Prostate gland (tissue), 2 donors: ENCODE measurements around the gene HOXB6.

Source experiments
- POLR2A ChIP-seq: fragments of 450-650 bp; IDR thresholded peaks from one replicate; pipeline ENCODE4 v1.6.1; 2016; ENCODE audit warnings: antibody characterized with exemption, mild to moderate bottlenecking
- POLR2AphosphoS5 ChIP-seq: sonication (generic); formaldehyde crosslinking; IDR thresholded peaks from one replicate; pipeline ENCODE4 v1.6.1; 2017; ENCODE audit warnings: antibody characterized with exemption
- TF ChIP-seq, protein P1 (sequence below), 4 experiments: fragments of 200-600 bp in 2 of 4; fragments of 450-650 bp in 2 of 4; sonication (generic) in 2 of 4; IDR thresholded peaks; 1 replicate in 3 of 4; 2 replicates in 1 of 4; pipeline ENCODE4 v1.5.1; 2016 to 2019; ENCODE audit warnings: antibody characterized with exemption in 4 of 4, mild to moderate bottlenecking in 2 of 4, moderate library complexity in 2 of 4

DNA sequence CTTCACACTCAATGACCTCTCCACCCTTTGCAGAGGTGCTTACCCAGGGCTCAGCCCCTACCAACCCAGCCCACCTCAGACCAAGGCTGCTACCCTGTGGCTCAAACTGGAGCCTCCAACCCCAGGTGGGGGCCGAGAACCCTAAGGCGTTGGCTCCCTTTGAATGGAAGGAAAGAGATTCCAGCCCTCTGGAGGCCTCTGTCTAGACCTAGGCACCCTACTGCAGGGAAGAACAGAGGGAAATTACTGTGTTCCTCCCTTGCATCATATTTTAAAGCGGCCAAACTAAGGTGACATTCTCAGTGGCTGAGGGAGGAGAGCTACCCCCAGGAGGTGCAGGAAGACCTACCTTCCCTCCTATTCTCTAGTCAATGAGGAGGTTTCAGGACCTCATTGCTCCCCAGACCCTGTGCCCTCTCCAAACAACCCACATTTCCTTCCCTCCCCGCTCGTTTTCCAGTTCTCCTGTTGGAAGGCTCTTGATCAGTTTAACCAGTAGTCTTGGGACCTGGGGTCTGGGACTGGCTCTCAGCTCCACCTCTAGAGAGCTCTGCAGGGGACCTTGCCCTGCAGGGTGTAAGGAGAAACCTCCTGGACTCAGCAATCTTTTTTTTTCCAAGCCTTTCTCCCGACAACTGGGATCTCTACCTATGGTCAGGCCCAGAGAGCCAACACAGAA, 15.8 kb upstream of the HOXB6 start:
- TF ChIP-seq POLR2A: no peak
- TF ChIP-seq, protein P1, sequence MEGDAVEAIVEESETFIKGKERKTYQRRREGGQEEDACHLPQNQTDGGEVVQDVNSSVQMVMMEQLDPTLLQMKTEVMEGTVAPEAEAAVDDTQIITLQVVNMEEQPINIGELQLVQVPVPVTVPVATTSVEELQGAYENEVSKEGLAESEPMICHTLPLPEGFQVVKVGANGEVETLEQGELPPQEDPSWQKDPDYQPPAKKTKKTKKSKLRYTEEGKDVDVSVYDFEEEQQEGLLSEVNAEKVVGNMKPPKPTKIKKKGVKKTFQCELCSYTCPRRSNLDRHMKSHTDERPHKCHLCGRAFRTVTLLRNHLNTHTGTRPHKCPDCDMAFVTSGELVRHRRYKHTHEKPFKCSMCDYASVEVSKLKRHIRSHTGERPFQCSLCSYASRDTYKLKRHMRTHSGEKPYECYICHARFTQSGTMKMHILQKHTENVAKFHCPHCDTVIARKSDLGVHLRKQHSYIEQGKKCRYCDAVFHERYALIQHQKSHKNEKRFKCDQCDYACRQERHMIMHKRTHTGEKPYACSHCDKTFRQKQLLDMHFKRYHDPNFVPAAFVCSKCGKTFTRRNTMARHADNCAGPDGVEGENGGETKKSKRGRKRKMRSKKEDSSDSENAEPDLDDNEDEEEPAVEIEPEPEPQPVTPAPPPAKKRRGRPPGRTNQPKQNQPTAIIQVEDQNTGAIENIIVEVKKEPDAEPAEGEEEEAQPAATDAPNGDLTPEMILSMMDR (IDR thresholded peaks at IDR 0.05): no peak
- no peak for TF ChIP-seq POLR2AphosphoS5
